Glomerular visceral epithelial cell (primary cell): ENCODE measurements around the gene PCGF2.
A peak's percentile ranks its signal among the peaks of the same experiment; 100 is the strongest.

ENCODE experiments used
- DNase-seq: peaks from one replicate; pipeline ENCODE4 v3.0.0-alpha.2; 2016; ENCODE audit errors: extremely low spot score

PCGF2 gene

GRCh38 chr17:38719289-38719942, 28.7 kb downstream of the PCGF2 start:
- no peak for DNase-seq

GRCh38 chr17:38717139-38717745, 30.9 kb downstream of the PCGF2 start:
- no peak for DNase-seq

GRCh38 chr17:38716368-38717005, 31.6 kb downstream of the PCGF2 start:
- no peak for DNase-seq

GRCh38 chr17:38715216-38715943, 32.8 kb downstream of the PCGF2 start:
- DNase-seq, result no peak

- DNase-seq, result no peak
These were observed 34.6 kb downstream of the PCGF2 start for GRCh38 chr17:38713456-38714075.

GRCh38 chr17:38712593-38712992, 35.5 kb downstream of the PCGF2 start:
- DNase-seq, result no peak

- DNase-seq, result no peak
These were observed 36.2 kb downstream of the PCGF2 start for GRCh38 chr17:38711792-38712571.

GRCh38 chr17:38710985-38711384, 37.2 kb downstream of the PCGF2 start:
- no peak for DNase-seq

- no peak for DNase-seq
These were observed 37.6 kb downstream of the PCGF2 start for GRCh38 chr17:38710604-38710962.

- no peak for DNase-seq
These were observed 38.1 kb downstream of the PCGF2 start for GRCh38 chr17:38709864-38710603.

GRCh38 chr17:38709104-38709820, 38.9 kb downstream of the PCGF2 start:
- DNase-seq, result no peak

- DNase-seq, result no peak
These were observed 40.3 kb downstream of the PCGF2 start for GRCh38 chr17:38707678-38708351.

GRCh38 chr17:38706505-38707216, 41.5 kb downstream of the PCGF2 start:
- DNase-seq, result no peak

GRCh38 chr17:38705803-38706504, 42.2 kb downstream of the PCGF2 start:
- peak; percentile 46 for DNase-seq

- DNase-seq, result no peak
These were observed 42.7 kb downstream of the PCGF2 start for GRCh38 chr17:38705523-38705802.

GRCh38 chr17:38704606-38705522, 43.3 kb downstream of the PCGF2 start, which contains the start of gene MLLT6:
MLLT6 (plus strand) TSS chr17:38705273; CDS start chr17:38705633, 360 bp downstream.
- peak; percentile 83 for DNase-seq
